Osteoblast (primary cell): Measurements from ENCODE around the gene CELA3B. TPM values are rescaled to one million over a fixed set of nuclear protein-coding genes. Genes with fewer than 3 reads are reported as not detected.
"Not testable (repeated sequence)": the region's sequence is repeated elsewhere in the genome, so short reads cannot be mapped to it uniquely, and the experiment has no call there.

ENCODE experiments used
- DNase-seq: peaks from one replicate; pipeline ENCODE4 v3.0.0; 2011; ENCODE audit warnings: low spot score, mixed read lengths; ENCODE audit not compliant: insufficient read length; ENCODE audit errors: missing footprints
- H2AFZ ChIP-seq: 2 replicates; pipeline ENCODE4 v1.6.0; 2011; ENCODE audit warnings: mild to moderate bottlenecking, low read length
- H3K27ac ChIP-seq: 2 replicates; pipeline ENCODE4 v1.5.1; 2011; ENCODE audit warnings: mild to moderate bottlenecking, low read depth, low read length, moderate library complexity
- H3K27me3 ChIP-seq: 2 replicates; pipeline ENCODE4 v1.6.0; 2012; ENCODE audit warnings: mild to moderate bottlenecking, control low read depth, inconsistent platforms, low read length, moderate library complexity; ENCODE audit not compliant: insufficient read depth
- H3K36me3 ChIP-seq: 2 replicates; pipeline ENCODE4 v1.5.1; 2011; ENCODE audit warnings: mild to moderate bottlenecking, low read length, control low read depth, moderate library complexity; ENCODE audit not compliant: insufficient read depth
- H3K4me1 ChIP-seq: 2 replicates; pipeline ENCODE4 v1.5.1; 2011; ENCODE audit warnings: mild to moderate bottlenecking, low read length, control low read depth, moderate library complexity; ENCODE audit not compliant: insufficient read depth
- H3K4me2 ChIP-seq: 2 replicates; pipeline ENCODE4 v1.6.0; 2011; ENCODE audit warnings: mild to moderate bottlenecking, low read length; ENCODE audit not compliant: insufficient read depth
- H3K4me3 ChIP-seq: fragments of 200-600 bp; sonication (generic); 3 replicates; pipeline ENCODE4 v1.5.1; 2012; ENCODE audit warnings: mild to moderate bottlenecking, low read length, inconsistent platforms; ENCODE audit not compliant: insufficient read depth
- H3K79me2 ChIP-seq: 2 replicates; pipeline ENCODE4 v1.6.0; 2012; ENCODE audit warnings: mild to moderate bottlenecking, low read length, control low read depth, inconsistent platforms; ENCODE audit not compliant: insufficient read depth
- H3K9me3 ChIP-seq: 2 replicates; pipeline ENCODE4 v1.5.1; 2011; ENCODE audit warnings: low read depth, low read length, control low read depth
- H4K20me1 ChIP-seq: 2 replicates; pipeline ENCODE4 v1.6.0; 2012; ENCODE audit warnings: mild to moderate bottlenecking, low read length, control low read depth; ENCODE audit not compliant: insufficient read depth
- total RNA-seq: library from RNA; depleted of rRNA; stranded (reverse); fragments of >200 nt; gene quantifications from 2 replicates; pipeline ENCODE4 v1.2.3, GENCODE V29; 2012
- TF ChIP-seq, protein P1 (sequence below): IDR thresholded peaks from 2 replicates; pipeline ENCODE4 v1.5.1; 2011; ENCODE audit warnings: mild to moderate bottlenecking, low read depth, low read length, moderate library complexity; ENCODE audit errors: extremely low read depth

The CELA3B gene
- total RNA-seq, 1 donor, result not detected

DNA sequence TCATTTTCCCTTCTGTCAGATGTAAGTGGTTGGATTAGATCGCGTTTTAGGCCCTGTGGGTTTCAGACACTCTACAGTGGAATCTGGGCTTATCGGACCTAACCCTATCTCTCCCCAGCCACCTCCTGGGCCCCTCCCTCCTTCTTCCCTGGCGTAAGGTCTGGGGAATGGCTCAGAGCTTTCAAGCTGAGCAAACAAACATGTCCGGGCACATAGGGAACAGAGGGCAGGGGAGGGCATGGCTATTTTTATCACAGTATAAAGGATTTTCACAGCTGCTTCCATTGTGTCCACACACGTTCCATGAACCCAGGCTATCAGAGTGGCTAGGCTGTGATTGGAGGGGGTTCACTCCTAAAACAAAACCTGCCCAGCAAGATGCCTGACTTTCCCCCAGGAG is 2.1 kb upstream of the CELA3B start:
- not testable (repeated sequence) for DNase-seq, H3K27me3 ChIP-seq

DNA sequence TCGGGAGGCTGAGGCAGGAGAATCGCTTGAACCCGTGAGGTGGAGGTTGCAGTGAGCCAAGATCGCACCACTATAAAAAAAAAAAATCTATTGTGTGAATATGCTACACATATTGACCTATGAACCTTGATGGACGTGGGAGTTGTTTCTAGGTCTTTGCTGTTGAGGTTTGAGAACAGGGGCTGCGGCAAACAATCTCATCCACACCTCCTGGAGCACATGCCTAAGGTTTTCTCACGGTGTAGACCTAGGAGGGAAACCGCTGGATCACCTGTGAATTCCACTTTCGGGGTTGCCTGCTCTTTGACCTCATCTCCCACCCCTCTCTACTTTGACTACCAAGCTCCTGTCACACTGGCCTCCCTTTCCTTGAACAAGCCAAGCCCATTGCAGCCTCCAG is 1.5 kb upstream of the CELA3B start:
- H2AFZ ChIP-seq, H3K4me3 ChIP-seq, H4K20me1 ChIP-seq, H3K4me1 ChIP-seq, DNase-seq, H3K27me3 ChIP-seq, H3K36me3 ChIP-seq, H3K4me2 ChIP-seq, H3K27ac ChIP-seq, H3K79me2 ChIP-seq, H3K9me3 ChIP-seq: not testable (repeated sequence)

More for the DNA sequence above, 2.1 kb upstream of the CELA3B start:
- H4K20me1 ChIP-seq, H3K79me2 ChIP-seq, H3K4me2 ChIP-seq, H3K4me1 ChIP-seq, H3K27ac ChIP-seq, H3K36me3 ChIP-seq, H3K9me3 ChIP-seq, H3K4me3 ChIP-seq: not testable (repeated sequence)
- H2AFZ ChIP-seq, result peak overlapping the region; percentile 20

DNA sequence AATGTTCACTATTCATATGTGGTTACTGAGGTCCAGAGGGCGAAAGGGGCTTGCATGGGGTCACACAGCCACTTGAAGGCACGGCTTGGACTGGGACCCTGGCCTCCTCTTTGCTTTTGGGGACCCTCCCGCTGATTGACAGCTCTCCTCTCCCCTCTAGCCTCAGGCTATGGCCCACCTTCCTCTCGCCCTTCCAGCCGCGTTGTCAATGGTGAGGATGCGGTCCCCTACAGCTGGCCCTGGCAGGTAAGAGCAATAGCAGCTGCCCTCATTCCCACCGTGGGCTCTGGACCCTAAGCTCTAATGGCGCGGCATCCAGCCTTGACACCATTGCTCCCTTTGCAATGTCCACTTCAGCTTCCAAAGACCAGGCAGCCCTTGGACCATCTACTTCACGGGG is 1.4 kb downstream of the CELA3B start:
- H3K4me1 ChIP-seq, DNase-seq, H3K27ac ChIP-seq, H4K20me1 ChIP-seq, H3K4me3 ChIP-seq, H2AFZ ChIP-seq, H3K4me2 ChIP-seq, H3K27me3 ChIP-seq, H3K9me3 ChIP-seq, H3K79me2 ChIP-seq, H3K36me3 ChIP-seq: not testable (repeated sequence)

DNA sequence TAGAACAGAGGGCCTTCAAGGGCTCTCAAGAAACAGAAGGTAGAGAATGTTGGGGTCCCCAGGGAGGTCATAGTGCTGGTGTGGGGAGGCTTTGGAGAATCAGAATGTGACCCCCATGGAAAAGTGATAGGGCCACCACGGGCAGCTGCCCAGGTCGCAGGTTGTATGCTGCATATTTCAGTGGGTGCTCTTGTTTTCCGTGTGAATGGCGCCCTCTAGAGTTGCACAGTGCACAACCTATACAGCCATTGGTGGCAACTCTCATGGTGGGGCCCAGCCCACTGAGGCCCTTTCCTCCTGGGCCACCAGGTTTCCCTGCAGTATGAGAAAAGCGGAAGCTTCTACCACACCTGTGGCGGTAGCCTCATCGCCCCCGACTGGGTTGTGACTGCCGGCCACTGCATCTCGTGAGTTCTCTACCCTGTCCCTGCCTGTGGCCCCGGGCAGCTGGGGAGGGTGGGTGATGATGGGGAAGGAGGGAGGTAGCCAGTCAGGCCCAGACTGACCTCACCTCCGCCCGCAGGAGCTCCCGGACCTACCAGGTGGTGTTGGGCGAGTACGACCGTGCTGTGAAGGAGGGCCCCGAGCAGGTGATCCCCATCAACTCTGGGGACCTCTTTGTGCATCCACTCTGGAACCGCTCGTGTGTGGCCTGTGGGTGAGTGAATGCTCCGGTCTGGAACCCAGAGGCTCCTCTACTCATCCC is 3.8 kb downstream of the CELA3B start:
- not testable (repeated sequence) for H3K4me2 ChIP-seq, H3K79me2 ChIP-seq, H3K27me3 ChIP-seq, H4K20me1 ChIP-seq, H2AFZ ChIP-seq, H3K27ac ChIP-seq, H3K4me1 ChIP-seq, H3K36me3 ChIP-seq, H3K9me3 ChIP-seq, H3K4me3 ChIP-seq
- DNase-seq, result peak; percentile 55
- TF ChIP-seq, protein P1, sequence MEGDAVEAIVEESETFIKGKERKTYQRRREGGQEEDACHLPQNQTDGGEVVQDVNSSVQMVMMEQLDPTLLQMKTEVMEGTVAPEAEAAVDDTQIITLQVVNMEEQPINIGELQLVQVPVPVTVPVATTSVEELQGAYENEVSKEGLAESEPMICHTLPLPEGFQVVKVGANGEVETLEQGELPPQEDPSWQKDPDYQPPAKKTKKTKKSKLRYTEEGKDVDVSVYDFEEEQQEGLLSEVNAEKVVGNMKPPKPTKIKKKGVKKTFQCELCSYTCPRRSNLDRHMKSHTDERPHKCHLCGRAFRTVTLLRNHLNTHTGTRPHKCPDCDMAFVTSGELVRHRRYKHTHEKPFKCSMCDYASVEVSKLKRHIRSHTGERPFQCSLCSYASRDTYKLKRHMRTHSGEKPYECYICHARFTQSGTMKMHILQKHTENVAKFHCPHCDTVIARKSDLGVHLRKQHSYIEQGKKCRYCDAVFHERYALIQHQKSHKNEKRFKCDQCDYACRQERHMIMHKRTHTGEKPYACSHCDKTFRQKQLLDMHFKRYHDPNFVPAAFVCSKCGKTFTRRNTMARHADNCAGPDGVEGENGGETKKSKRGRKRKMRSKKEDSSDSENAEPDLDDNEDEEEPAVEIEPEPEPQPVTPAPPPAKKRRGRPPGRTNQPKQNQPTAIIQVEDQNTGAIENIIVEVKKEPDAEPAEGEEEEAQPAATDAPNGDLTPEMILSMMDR, result peak; percentile 14

DNA sequence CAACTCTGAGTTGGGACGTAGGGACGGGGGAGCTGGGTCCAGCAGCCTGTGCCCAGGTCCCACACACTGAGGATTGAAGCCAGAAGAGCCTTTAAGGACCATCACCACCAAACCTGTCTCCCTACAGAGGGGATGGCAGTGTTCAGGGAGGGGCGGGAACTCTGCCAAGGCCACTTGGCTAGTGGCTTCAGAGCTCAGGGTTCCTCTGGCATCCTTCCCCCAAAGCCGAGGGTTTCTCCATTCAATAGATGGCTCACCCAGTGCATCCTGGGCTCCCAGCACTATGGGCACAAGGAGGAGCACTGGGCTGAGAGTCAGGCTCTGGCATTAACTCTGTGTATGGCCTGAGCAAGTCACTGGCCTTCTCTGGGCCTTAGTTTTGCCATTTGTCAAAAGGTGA is 4.4 kb downstream of the CELA3B start:
- not testable (repeated sequence) for H3K4me1 ChIP-seq, H4K20me1 ChIP-seq, H3K79me2 ChIP-seq

DNA sequence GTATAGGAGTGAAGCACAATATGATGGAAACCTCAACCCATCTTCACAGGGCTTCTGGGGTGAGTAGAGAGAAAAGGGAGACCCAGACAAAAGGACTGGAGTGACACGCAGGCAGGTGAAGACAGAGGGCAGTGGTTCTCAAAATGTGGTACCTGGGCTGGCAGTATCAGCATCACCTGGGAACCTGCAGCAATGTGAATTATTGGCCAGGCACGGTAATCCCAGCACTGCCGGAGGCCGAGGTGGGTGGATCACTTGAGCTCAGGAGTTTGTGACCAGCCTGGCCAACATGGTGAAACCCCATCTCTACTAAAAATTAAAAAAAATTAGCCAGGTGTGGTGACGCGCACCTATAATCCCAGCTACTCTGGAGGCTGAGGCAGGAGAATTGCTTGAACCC is 5.3 kb downstream of the CELA3B start:
- H3K79me2 ChIP-seq, H3K27me3 ChIP-seq, H3K4me2 ChIP-seq, H2AFZ ChIP-seq, H3K9me3 ChIP-seq, H4K20me1 ChIP-seq, H3K4me1 ChIP-seq, H3K4me3 ChIP-seq, H3K36me3 ChIP-seq, H3K27ac ChIP-seq: not testable (repeated sequence)
- peak; percentile 17 for DNase-seq

More for the DNA sequence above, 4.4 kb downstream of the CELA3B start:
- not testable (repeated sequence) for H2AFZ ChIP-seq, H3K27ac ChIP-seq, DNase-seq, H3K9me3 ChIP-seq, H3K4me3 ChIP-seq, H3K36me3 ChIP-seq, H3K27me3 ChIP-seq, H3K4me2 ChIP-seq

DNA sequence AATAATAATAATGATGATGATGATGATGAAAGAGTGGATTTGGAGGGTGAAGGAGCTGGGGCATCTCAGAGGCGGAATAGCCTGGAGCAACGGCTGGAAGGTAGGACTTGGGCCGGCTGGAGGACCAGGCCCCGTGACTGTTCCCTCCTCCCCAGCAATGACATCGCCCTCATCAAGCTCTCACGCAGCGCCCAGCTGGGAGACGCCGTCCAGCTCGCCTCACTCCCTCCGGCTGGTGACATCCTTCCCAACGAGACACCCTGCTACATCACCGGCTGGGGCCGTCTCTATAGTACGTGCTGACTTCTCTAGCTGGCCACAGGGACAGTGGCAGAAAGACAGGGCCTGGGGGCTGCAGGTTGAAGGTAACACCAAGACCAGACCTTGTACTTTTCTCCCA is 6.7 kb downstream of the CELA3B start:
- not testable (repeated sequence) for DNase-seq, H2AFZ ChIP-seq, H3K27ac ChIP-seq, H3K4me3 ChIP-seq, H3K79me2 ChIP-seq, H3K4me2 ChIP-seq, H3K27me3 ChIP-seq, H3K36me3 ChIP-seq, H3K9me3 ChIP-seq, H4K20me1 ChIP-seq, H3K4me1 ChIP-seq

DNA sequence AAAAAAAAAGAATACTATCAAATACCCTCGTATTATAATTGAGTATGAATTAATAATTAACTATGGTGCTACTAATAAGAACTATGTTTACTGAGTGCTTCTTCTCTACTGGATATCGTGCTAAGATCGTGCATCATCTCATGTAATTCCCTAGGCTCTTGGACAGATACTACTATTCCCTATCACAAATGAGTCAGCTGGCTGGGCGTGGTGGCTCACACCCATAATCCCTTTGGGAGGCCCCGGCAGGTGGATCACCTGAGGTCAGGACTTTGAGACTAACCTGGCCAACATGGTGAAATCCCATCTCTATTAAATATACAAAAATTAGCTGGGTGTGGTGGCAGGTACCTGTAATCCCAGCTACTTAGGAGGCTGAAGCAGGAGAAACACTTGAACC is 9.1 kb downstream of the CELA3B start:
- not testable (repeated sequence) for H3K4me3 ChIP-seq, H3K27ac ChIP-seq, DNase-seq, H3K79me2 ChIP-seq, H3K4me2 ChIP-seq, H3K9me3 ChIP-seq, H3K4me1 ChIP-seq, H4K20me1 ChIP-seq, H2AFZ ChIP-seq, H3K36me3 ChIP-seq, H3K27me3 ChIP-seq
